ENCODE measurements around the gene CCNJL. TPM values are rescaled to one million over a fixed set of nuclear protein-coding genes. Genes with fewer than 3 reads are reported as not detected.

The CCNJL gene
- total and polyA plus RNA-seq, 2 experiments from 2014 or later: 8.1 to 10.8 TPM

- H3K79me2 ChIP-seq: no peaks in the 10 kb centered on the region
- no peak for TF ChIP-seq EZH2 (IDR thresholded peaks at IDR 0.05; ENCODE audit: borderline replicate concordance)
Observed at GRCh38 chr5:160353379-160353778, 41.0 kb upstream of the CCNJL start.

GRCh38 chr5:160352308-160352707 lies 39.9 kb upstream of the CCNJL start:
- no peak overlapping the region for H3K4me2 ChIP-seq
- no peaks in the 10 kb centered on the region for H3K27me3 ChIP-seq
- no peak overlapping the region for H3K4me3 ChIP-seq
- WGBS (ENCODE audit: low lambda C conversion rate, missing lambda C conversion rate): 94% methylated on average over 4 of the region's 4 CpGs
- no peaks in the 10 kb centered on the region for H3K79me2 ChIP-seq
- no peak overlapping the region for H2AFZ ChIP-seq
- H3K36me3 ChIP-seq (replicated peaks; ENCODE audit: insufficient read depth, low read depth): no peaks in the 10 kb centered on the region
- H3K9me3 ChIP-seq (ENCODE audit: low read depth): no peaks in the 10 kb centered on the region
- no peaks in the 10 kb centered on the region for H4K20me1 ChIP-seq (ENCODE audit: insufficient read depth, poor library complexity, severe bottlenecking)
- no peaks in the 10 kb centered on the region for H3K9me2 ChIP-seq (replicated peaks; ENCODE audit: insufficient read depth)
- DNase-seq (ENCODE audit: low spot score): no peak
- TF ChIP-seq EZH2phosphoT487 (IDR thresholded peaks at IDR 0.05; ENCODE audit: low read depth, severe bottlenecking, unreplicated experiment) (no peak), CTCF (IDR thresholded peaks at IDR 0.05; ENCODE audit: poor library complexity) (no peak), EZH2 (IDR thresholded peaks at IDR 0.05; ENCODE audit: borderline replicate concordance) (no peak)
- peaks cover 6% of the 10 kb centered on the region for H3K4me1 ChIP-seq (ENCODE audit: insufficient read depth)
- no peak overlapping the region for H3K27ac ChIP-seq

More at GRCh38 chr5:160353379-160353778, 41.0 kb upstream of the CCNJL start:
- WGBS (ENCODE audit: low lambda C conversion rate, missing lambda C conversion rate): 90% methylated on average over 8 of the region's 8 CpGs
- no peak overlapping the region for H2AFZ ChIP-seq
- H3K4me2 ChIP-seq: no peak overlapping the region
- DNase-seq (ENCODE audit: low spot score): no peak
- no peaks in the 10 kb centered on the region for H3K27me3 ChIP-seq
- H3K36me3 ChIP-seq (replicated peaks; ENCODE audit: insufficient read depth, low read depth): no peaks in the 10 kb centered on the region
- no peaks in the 10 kb centered on the region for H3K9me3 ChIP-seq (ENCODE audit: low read depth)
- H3K4me1 ChIP-seq (ENCODE audit: insufficient read depth): peaks cover 6% of the 10 kb centered on the region
- H4K20me1 ChIP-seq (ENCODE audit: insufficient read depth, poor library complexity, severe bottlenecking): no peaks in the 10 kb centered on the region
- H3K27ac ChIP-seq: no peak overlapping the region
- no peak overlapping the region for H3K4me3 ChIP-seq
- no peaks in the 10 kb centered on the region for H3K9me2 ChIP-seq (replicated peaks; ENCODE audit: insufficient read depth)

GRCh38 chr5:160349935-160350303 lies 37.6 kb upstream of the CCNJL start:
- Histone ChIP-seq H2AFZ (no peak overlapping the region), H3K36me3 (replicated peaks; ENCODE audit: insufficient read depth, low read depth) (no peaks in the 10 kb centered on the region), H3K9me3 (ENCODE audit: low read depth) (no peaks in the 10 kb centered on the region), H4K20me1 (ENCODE audit: insufficient read depth, poor library complexity, severe bottlenecking) (no peaks in the 10 kb centered on the region), H3K79me2 (no peaks in the 10 kb centered on the region), H3K27ac (no peak overlapping the region), H3K4me3 (no peak overlapping the region), H3K27me3 (no peaks in the 10 kb centered on the region), H3K9me2 (replicated peaks; ENCODE audit: insufficient read depth) (no peaks in the 10 kb centered on the region), H3K4me1 (ENCODE audit: insufficient read depth) (no peaks in the 10 kb centered on the region), H3K4me2 (no peak overlapping the region)
- no peak for TF ChIP-seq CTCF (IDR thresholded peaks at IDR 0.05; ENCODE audit: poor library complexity)
- WGBS (ENCODE audit: low lambda C conversion rate, missing lambda C conversion rate): 84% methylated on average over 4 of the region's 4 CpGs
- no peak for DNase-seq (ENCODE audit: low spot score)

- H3K27me3 ChIP-seq: no peaks in the 10 kb centered on the region
- H3K36me3 ChIP-seq (replicated peaks; ENCODE audit: insufficient read depth, low read depth): no peaks in the 10 kb centered on the region
- no peaks in the 10 kb centered on the region for H3K9me3 ChIP-seq (ENCODE audit: low read depth)
- no peaks in the 10 kb centered on the region for H4K20me1 ChIP-seq (ENCODE audit: insufficient read depth, poor library complexity, severe bottlenecking)
- 97% methylated on average over 27 of the region's 27 CpGs for WGBS (ENCODE audit: low lambda C conversion rate, missing lambda C conversion rate)
- no peak overlapping the region for H2AFZ ChIP-seq
- H3K9me2 ChIP-seq (replicated peaks; ENCODE audit: insufficient read depth): no peaks in the 10 kb centered on the region
- no peaks in the 10 kb centered on the region for H3K4me1 ChIP-seq (ENCODE audit: insufficient read depth)
- no peak for DNase-seq (ENCODE audit: low spot score)
- H3K4me3 ChIP-seq: no peak overlapping the region
- no peak overlapping the region for H3K27ac ChIP-seq
- H3K79me2 ChIP-seq: no peaks in the 10 kb centered on the region
- no peak for TF ChIP-seq CTCF (IDR thresholded peaks at IDR 0.05; ENCODE audit: poor library complexity)
- TF ChIP-seq EZH2phosphoT487 (IDR thresholded peaks at IDR 0.05; ENCODE audit: low read depth, severe bottlenecking, unreplicated experiment): no peak
- TF ChIP-seq EZH2 (IDR thresholded peaks at IDR 0.05; ENCODE audit: borderline replicate concordance): no peak
- no peak overlapping the region for H3K4me2 ChIP-seq
Observed at GRCh38 chr5:160349249-160349934, 37.0 kb upstream of the CCNJL start.

All from hepatocyte (in vitro differentiated cells).